ENCODE results near the gene YPEL3.
"Not testable (repeated sequence)": the region's sequence is repeated elsewhere in the genome, so short reads cannot be mapped to it uniquely, and the experiment has no call there.

DNA sequence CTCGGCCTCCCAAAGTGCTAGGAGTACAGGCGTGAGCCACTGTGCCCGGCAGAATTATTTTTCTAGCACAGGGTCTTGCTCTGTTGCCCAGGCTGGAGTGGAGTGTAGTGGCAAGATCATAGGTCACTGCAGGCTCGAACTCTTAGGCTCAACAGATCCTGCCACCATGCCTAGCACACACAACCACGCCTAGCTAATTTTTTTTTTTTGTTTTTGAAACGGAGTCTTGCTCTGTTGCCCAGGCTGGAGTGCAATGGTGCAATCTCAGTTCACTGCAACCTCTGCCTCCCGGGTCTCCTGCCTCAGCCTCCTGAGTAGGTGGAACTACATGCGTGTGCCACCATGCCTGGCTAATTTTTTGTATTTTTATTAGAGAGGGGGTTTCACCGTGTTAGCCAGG lies 29.7 kb upstream of the YPEL3 start:
- TF ChIP-seq EP300, CTCF (IDR thresholded peaks at IDR 0.05): not testable (repeated sequence)

Data from esophagus muscularis mucosa (tissue), 3 donors.